Mucosa of descending colon (tissue), 3 donors: ENCODE data around the gene PARD3B. TPM values are rescaled to one million over a fixed set of nuclear protein-coding genes. Genes with fewer than 3 reads are reported as not detected.

Experiments used
- ATAC-seq: fragments of 200-7000 bp; cut with Tn5 transposase; one replicate; pipeline ENCODE4 v1.9.1; 2020; ENCODE audit warnings: mild to moderate bottlenecking, moderate library complexity
- DNase-seq, 3 donors: peaks; one replicate each; pipeline ENCODE4 v3.0.0-alpha.2; 2020
- H3K36me3 ChIP-seq: fragments of 200-600 bp; one replicate; pipeline ENCODE4 v1.8.0; 2021; ENCODE audit warnings: low read depth, mild to moderate bottlenecking
- H3K4me1 ChIP-seq: fragments of 200-600 bp; one replicate; pipeline ENCODE4 v1.8.0; 2021; ENCODE audit warnings: low read depth, mild to moderate bottlenecking
- H3K4me3 ChIP-seq: fragments of 200-600 bp; one replicate; pipeline ENCODE4 v1.8.0; 2021; ENCODE audit warnings: mild to moderate bottlenecking
- H3K9me3 ChIP-seq: fragments of 200-600 bp; one replicate; pipeline ENCODE4 v1.8.0; 2021; ENCODE audit warnings: mild to moderate bottlenecking
- CTCF ChIP-seq: fragments of 200-600 bp; IDR thresholded peaks from one replicate; pipeline ENCODE4 v1.8.0; 2022; ENCODE audit warnings: antibody characterized with exemption, mild to moderate bottlenecking
- intact Hi-C, 2 donors: fragments of 100-400 bp; cut with DNase I in 1 of 2; cut with micrococcal nuclease in 1 of 2; formaldehyde crosslinking; loops; one replicate each; pipeline versions ENCODE4 v1.11.0 to v1.11.1; 2022; cut with DNase I, micrococcal nuclease
- total RNA-seq, 3 donors: library from RNA; stranded (reverse); fragmentation: NEBNext Ultra II Directional in 2 of 3; extraction: Animal tissue kit (Norgen Biotek cat#: 25700) in 2 of 3; gene quantifications; one replicate each; pipeline versions ENCODE4 v1.2.1 to v1.2.4, GENCODE V29; 2021 to 2023
- donor health status: DM: no; HTN: no; CAD: no; lungs with moderate emphysema.
- donor health status: DM: no; HTN: no; CAD: no.
- donor health status: DM: no; HTN: yes; CAD: no.

PARD3B gene
- total RNA-seq, 3 donors from 2014 or later = 21.1 to 56.8 (median 44.0) TPM

- ATAC-seq (no peak), DNase-seq (no peak)
- Histone ChIP-seq H3K4me3 (no peak overlapping the region), H3K9me3 (no peaks in the 10 kb centered on the region), H3K4me1 (no peaks in the 10 kb centered on the region), H3K36me3 (no peaks in the 10 kb centered on the region)
- intact Hi-C loops = no loop called here
- no peak for TF ChIP-seq CTCF
Observed at GRCh38 chr2:205465791-205466190, 920.5 kb downstream of the PARD3B start.

GRCh38 chr2:205471776-205472175, 926.5 kb downstream of the PARD3B start:
- TF ChIP-seq CTCF = no peak
- H3K4me3 ChIP-seq = no peak overlapping the region
- intact Hi-C loops = no loop called here
- no peaks in the 10 kb centered on the region for H3K4me1 ChIP-seq
- DNase-seq (no peak), ATAC-seq (no peak)
- no peaks in the 10 kb centered on the region for H3K9me3 ChIP-seq
- no peaks in the 10 kb centered on the region for H3K36me3 ChIP-seq

GRCh38 chr2:205473791-205474190, 928.5 kb downstream of the PARD3B start:
- no peak overlapping the region for H3K4me3 ChIP-seq
- intact Hi-C loops = no loop called here
- DNase-seq (no peak), ATAC-seq (no peak)
- no peak for TF ChIP-seq CTCF
- no peaks in the 10 kb centered on the region for H3K4me1 ChIP-seq
- H3K36me3 ChIP-seq = no peaks in the 10 kb centered on the region
- H3K9me3 ChIP-seq = no peaks in the 10 kb centered on the region

GRCh38 chr2:205474741-205475415, 929.6 kb downstream of the PARD3B start:
- intact Hi-C loops = no loop called here
- no peaks in the 10 kb centered on the region for H3K9me3 ChIP-seq
- ATAC-seq (no peak), DNase-seq (no peak)
- no peak overlapping the region for H3K4me3 ChIP-seq
- no peaks in the 10 kb centered on the region for H3K36me3 ChIP-seq
- no peak for TF ChIP-seq CTCF
- H3K4me1 ChIP-seq = no peaks in the 10 kb centered on the region

- Histone ChIP-seq H3K36me3 (no peaks in the 10 kb centered on the region), H3K4me1 (no peaks in the 10 kb centered on the region), H3K4me3 (no peak overlapping the region), H3K9me3 (no peaks in the 10 kb centered on the region)
- TF ChIP-seq CTCF = no peak
- DNase-seq (no peak), ATAC-seq (no peak)
- intact Hi-C loops = no loop called here
Observed at GRCh38 chr2:205475416-205475768, 930.1 kb downstream of the PARD3B start.
